NCI-H2107 treated with DMSO at 0.1 percent for 48 hours (cell line): ENCODE measurements around the gene HBEGF.

Source experiments
- DNase-seq: peaks from one replicate; lab custom pipeline; 2025; ENCODE audit not compliant: unreplicated experiment; lab: John Stamatoyannopoulos, UW

The HBEGF gene

DNA sequence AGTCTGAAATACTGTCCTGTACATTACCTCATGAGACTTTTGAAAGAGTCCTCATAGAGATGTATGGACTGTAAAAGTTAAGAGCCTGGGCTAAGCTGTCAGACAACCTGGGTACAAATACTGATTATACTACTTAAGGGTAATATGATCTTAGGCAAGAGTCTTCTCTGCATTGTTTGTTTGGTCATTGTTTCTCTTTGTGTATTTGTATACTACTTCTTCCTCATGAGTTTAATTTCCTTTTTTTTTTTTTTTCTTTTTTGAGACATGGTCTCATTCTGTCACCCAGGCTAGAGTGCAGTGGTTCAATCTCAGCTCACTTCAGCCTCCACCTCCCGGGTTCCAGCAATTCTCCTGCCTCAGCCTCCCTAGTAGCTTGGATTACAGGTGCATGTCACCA is 40.9 kb downstream of the HBEGF start:
- no peak for DNase-seq

DNA sequence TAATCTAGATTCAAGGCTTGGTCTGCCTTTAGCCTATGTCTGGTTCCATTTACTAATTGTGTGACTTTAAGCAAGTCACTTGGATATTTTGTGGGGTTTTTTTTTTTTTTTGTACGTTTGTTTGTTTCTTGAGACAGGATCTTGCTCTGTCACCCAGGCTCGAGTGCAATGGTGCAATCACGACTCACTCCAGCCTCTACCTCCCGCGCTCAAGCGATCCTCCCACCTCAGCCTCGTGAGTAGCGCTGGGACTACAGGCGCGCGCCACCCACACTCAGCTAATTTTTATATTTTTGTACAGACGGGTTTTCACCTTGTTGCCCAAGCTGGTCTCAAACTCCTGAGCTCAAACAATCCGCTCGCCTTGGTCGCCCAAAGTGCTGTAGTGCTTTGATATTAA is 42.4 kb downstream of the HBEGF start:
- DNase-seq: no peak

GRCh38 chr5:140302786-140303639 is 43.4 kb downstream of the HBEGF start, which contains the start of gene PFDN1:
Gene PFDN1, minus strand, starts transcription at chr5:140303101. Its CDS starts 28 bp downstream, at chr5:140303073.
- peak; percentile 78 for DNase-seq

DNA sequence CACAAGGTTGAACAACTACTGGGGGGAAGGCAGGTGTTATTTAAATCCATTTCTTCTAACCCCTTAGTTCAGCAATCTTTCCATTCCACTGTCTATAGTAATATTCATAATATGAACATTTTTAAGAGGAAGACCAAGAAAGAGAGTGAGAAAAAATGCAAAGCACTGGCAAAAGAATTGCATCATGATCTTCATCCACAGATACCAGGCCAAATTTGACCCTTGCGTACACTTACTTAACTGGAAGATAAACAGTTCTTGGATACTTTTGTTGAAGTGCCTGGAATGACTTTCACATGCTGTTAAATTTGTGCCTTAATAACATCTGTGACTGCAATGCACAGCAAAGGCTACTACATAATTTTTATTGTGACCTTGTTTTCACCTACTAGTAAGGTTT is 45.3 kb downstream of the HBEGF start:
- no peak for DNase-seq

GRCh38 chr5:140299056-140299455 is 47.3 kb downstream of the HBEGF start:
- no peak for DNase-seq

DNA sequence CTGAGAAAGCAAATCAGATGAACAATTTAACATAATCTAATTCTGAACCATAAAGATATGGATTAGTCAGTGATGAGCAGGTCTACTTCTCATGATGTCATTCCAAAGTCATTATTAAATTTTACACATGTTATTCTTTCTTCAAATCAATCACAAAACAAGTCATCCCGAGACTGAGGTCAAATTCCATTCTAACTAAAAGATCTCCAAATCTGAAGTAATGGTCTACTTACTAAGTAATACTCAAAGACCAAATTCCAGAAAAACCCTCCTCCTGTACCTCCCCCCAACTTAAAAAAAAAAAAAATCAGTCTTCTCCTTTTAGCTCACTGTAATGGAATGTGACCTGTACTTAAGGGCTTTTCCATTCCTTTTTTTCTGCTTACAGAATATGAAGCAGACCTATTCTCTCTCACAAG is 48.2 kb downstream of the HBEGF start:
- DNase-seq: no peak

DNA sequence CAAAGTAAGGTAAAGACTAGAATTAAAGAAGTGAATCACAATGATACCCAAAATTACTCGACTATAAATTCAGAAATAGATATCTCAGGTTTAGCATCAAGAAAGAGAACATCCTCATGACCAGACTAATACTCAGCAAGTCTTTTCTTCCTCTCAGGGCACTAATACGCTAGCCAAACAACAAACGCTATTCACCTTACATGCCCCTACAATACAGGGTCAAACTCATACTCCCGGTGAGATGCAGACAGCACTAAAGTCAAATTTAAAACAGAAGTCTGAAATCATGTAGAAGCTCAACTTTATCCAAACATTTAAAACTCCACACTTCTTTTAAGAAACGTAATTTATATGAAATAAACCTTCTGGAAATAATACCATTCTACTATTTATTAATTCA is 49.1 kb downstream of the HBEGF start:
- no peak for DNase-seq

- no peak for DNase-seq
Measured at GRCh38 chr5:140296289-140296688, 50.1 kb downstream of the HBEGF start.

DNA sequence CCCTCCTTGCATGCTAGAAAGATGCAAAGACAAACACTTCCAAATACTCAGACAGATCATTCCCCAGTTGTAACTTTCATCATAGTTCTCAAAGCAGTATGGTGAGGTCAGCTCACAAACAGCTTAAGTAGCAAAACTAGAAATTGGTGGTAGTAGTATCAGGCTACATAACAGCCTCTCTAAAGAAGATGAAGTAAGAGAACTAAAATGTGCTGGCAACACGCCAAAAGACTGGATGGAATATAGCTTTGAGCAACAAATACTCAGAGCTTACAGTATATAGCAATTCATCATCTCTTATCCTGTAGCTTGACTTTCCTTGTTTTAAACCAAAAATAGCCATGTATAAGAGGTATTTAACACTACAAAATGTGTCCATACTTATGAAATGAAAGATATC is 51.0 kb downstream of the HBEGF start:
- DNase-seq: peak; percentile 1

- no peak for DNase-seq
Measured at GRCh38 chr5:140294753-140295152, 51.6 kb downstream of the HBEGF start.

DNA sequence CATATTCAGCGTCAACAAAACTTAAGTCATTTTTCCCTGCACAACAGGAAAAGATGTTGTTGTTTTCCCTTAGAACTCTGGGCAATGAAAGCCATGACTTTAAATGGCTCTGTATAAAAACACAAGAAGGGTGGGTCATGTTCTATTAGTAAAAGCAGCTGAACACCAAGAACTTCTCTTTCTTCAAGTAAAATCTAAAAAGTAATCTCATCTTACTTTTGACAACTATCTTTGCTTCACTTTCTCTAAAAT is 52.6 kb downstream of the HBEGF start:
- DNase-seq: no peak

DNA sequence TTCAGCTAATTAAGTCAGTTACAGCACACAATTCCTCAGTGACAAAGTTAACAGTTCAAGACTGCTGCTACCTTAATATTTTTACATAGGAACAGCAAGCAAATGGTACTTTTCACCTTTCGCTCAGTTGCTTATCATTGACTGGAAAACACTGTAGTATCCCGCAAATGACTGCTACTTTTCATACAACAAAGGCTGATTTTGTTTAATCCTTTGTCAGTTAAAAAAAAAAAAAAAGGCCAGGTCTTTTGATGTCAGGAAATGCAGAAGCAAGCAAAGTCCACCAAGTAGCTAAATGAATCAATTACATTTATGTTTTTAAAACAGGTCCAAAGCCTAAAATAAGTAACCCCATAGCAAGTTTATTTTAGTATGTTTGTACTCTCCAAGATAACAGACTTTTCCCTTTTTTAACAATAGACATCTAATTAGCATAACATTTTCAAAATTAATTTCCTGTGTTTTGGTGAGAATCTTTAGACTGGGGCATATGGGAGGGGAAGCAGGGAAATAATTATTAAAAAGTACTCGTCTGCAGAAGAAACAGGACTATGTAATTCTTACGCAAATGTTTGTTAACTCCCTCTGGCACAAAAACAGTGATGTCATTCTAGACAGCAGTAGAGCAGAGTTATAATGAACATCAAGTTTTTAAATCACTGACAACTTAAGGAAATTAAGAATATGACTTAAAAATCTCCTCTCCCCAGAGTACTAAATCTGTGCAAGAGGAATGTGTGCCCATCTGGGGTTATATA is 53.1 kb downstream of the HBEGF start:
- no peak for DNase-seq

DNA sequence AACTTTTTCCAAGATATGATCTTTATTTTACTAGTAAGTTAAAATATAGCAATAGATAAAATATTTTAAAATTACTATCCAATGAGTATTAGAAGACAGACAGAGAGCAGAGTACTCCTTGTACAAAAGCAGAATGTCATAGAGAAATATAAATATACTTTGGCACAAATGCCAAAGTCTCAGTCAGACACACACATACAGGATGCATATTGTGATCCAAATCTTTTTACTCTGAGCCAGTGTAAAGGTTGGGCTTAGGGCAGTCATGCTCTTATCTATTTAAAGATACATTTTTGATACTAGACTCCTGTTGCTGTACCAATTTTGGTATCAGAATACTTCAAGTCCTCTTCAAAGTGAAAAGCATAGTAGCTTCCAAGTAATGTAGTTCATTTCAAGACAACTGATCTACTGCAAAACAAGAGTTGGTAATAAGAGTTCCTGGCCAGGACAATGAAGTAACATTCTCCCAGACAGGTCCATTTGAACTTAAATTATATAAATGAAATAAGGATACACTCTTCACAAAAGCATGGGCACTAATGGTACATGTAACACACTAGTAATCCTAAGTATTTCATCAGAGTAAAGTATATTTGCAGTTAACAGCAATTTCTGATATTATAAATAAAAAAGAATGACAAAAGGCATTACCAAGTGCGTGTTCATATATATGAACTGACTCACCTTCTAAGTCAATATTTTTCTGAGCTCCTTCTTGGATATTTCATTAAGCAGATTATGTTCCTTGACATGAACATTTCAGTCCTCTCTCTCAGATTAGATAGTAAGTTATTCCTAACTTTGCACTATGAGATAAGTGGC is 54.0 kb downstream of the HBEGF start:
- no peak for DNase-seq

DNA sequence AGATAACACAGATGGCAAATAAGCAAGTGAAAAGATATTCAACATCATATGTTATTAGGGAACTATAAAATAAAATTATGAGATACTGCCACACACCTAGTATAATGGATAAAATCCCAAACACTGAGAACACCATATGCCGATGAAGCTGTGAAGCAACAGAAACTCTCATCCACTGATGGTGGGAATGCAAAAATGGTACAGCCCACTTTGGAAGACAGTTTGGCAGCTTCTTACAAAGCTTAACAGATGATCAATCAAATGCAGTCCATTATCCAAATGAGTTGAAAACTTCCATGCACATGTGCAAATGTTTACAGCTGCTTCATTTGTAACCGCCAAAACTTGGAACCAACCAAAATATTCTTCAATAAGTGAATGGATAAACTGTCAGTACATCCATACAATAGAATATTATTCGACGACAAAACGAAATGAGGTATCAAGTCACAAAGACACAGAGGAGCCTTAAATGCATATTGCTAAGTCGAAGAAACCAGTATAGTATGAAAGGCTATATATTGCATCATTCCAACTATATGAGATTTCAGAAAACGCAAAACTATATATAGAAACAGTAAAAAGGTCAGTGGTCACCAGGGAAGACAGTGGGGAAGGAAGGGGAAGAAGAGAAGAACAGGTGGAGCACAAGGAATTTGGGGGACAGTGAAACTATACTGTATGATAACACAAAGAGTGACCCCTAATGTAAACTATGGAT is 58.4 kb downstream of the HBEGF start:
- no peak for DNase-seq

- no peak for DNase-seq
Measured at GRCh38 chr5:140286424-140286823, 60.0 kb downstream of the HBEGF start.

- DNase-seq: no peak
Measured at GRCh38 chr5:140284013-140284412, 62.4 kb downstream of the HBEGF start.
